Limb (tissue), 2 donors: Measurements from ENCODE around the gene CSRNP3.
"Not testable (repeated sequence)": the region's sequence is repeated elsewhere in the genome, so short reads cannot be mapped to it uniquely, and the experiment has no call there.

Source experiments
- DNase-seq, 2 donors: peaks; one replicate each; pipeline ENCODE4 v3.0.0-alpha.2; 2016; ENCODE audit errors: extremely low spot score in 2 of 2

Gene CSRNP3

DNA sequence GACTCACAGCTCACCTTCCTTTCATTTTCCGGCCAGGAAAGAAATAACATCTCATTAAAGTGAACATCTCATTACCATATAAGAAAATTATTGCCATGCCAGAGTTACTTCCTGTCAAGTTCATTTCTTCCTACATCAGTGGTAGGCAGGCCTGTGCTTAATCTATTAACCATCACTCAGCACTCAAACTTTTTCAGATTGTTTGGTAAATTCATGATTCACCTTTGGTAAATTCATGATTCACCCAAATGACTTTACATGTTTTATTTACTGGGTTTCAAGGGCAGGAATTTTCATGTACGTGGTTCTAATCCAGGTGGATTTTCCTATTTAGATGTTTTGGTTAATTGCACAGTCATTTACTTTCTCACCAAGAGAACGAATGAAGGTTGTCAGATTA lies 116.5 kb downstream of the CSRNP3 start:
- no peak for DNase-seq

DNA sequence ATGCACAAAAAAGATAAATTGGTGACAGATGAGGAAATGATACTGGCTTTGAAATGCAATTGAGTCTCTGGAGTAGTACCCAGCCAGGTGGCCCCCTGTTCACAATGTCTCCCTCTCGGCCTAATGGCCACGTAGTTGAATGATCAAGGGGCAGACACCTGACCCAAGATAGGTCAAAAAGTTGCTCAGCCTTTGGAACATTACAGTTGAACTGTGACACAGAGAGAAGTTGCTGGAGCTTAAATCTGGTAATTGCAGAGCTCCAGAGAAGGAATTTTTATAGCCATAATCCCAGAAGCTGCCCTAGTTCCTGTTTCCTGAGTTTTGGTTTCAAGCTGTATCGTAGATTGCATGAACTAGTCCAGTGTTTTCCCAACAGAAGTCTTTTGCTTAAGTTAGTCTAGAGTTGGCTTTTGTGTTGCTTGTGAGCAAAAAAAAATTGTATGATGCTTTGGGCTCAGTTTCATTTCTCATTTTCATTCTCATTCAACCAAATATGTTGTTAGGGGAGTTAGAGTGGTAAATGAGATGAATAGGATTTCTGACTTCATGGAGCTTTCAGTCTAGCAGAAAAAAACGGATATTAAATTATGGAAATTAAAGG lies 117.9 kb downstream of the CSRNP3 start:
- no peak for DNase-seq

DNA sequence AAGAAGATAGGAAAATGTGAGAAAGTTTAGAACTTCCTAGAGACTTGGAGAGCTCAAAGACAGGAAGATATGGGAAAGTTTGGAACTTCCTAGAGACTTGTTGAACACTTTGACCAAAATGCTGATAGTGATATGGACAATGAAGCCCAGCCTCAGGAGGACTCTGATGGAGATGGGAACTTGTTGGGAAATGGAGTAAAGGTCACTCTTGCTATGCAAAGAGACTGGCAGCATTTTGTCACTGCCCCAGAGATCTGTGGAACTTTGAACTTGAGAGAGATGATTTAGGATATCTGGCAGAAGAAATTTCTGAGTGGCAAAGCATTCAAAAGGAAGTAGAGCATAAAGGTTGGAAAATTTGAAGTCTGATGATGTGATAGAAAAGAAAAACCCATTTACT lies 121.5 kb downstream of the CSRNP3 start:
- not testable (repeated sequence) for DNase-seq

DNA sequence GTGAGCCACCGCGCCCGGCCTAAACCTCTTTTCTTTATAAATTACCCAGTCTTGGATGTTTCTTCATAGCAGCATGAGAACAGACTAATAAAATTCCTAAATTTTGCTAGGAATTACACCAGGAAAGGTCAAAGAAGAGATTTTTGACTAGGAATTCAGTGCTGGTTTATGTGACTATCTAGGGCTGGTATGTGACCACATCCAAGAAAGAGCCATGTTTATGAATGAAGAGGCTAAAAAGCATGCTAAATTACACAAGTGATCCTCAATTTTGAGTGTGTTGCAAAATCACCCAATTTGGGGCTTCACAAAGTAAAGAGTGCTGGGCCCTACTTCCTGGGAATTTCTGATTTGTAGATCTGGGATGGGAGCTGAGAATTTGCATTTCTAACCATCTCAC lies 123.6 kb downstream of the CSRNP3 start:
- DNase-seq: no peak

DNA sequence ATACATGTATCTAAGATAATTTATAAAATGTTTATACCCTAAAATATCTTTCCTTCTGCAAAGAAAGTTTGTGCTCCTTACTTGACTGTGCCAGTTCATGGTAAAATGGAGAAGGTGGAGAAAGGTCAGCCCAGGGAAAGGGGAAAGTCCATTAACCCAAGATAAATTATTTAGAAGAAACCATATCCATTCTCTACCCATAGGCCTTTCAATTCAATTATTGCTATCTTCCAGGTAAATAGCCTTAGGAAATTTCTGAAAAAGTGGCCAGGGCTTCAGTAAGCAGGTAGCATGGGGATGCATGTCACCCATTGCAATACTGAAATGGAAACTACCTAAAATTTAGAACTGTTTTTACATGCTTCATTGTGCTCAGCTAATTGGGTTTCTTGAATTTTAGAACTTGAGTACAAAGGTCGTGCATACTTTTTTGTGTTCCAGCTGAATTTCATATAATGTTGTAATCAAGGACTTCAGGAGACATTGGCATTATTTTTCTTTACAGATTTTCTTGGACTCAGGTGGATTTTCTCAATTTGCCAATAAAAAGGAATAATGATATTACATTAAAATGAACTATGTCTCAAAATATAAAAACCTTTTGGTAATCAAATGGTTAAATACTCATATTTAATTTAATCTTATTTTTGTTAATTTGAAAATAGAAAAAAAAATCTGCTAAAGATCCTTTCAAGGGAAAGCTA lies 124.9 kb downstream of the CSRNP3 start:
- DNase-seq: no peak

DNA sequence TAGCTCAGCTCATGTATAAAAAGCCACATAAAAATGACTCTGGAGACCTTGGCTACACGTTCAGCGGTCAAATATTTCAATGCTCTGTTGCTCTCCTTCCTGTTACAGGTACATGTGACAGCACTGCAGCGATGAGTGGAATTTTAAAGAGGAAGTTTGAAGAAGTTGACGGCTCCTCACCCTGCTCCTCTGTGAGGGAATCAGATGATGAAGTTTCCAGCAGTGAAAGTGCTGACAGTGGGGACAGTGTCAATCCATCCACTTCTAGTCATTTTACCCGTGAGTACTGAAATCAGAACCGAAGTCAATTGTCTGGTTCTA lies 125.4 kb downstream of the CSRNP3 start:
- no peak for DNase-seq

DNA sequence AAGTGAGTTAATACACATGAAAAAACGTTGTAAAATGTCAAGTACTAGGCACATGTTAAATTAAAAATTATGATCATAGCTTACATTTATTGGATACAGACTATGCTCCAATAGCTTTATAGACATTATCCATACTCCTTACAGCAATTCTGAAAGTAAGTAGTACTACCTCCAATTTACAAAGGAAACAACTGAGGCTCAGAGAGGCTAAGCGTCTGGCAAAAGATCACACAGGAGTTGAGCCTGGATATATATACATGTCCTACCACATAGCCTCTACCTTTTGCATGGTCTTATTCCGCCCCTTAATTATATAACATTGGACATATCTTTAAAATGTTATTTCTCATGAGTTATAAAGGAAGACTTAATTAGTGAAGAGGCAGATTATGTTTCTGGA lies 127.3 kb downstream of the CSRNP3 start:
- no peak for DNase-seq

DNA sequence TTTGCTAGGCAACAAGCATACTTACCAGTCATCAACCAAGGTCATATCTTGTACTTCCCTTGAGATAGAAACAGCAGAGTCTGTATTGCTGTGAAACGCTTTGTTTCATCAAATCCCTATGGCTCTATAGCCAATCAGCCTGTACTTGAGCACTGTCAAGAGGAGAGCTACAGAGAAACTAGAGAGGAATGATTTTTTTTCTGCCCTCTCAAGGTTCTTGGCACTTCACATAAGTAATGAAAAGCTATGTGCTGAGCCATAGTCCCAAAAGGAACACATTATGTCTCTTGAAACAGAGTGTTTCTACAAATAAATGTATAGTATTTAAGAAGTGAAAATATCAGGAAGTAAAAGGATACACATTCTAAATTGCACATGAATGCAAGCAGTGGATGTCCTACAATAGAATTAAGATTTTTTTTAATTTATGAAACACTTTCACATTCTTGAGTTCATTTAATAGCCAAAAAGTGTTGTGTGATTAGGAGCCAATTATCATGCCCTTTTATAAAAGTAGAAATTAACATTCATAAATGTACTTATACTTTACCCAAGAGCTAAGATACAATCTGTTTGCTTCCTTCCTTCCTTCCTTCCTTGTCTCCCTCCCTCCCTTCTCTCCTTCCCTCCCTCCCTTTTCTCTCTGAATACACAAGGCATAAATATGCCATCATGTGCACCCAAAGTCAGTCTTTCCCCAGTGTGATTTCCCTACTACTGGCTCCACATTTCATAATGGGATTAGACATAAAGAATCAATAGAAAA lies 131.8 kb downstream of the CSRNP3 start:
- no peak for DNase-seq

DNA sequence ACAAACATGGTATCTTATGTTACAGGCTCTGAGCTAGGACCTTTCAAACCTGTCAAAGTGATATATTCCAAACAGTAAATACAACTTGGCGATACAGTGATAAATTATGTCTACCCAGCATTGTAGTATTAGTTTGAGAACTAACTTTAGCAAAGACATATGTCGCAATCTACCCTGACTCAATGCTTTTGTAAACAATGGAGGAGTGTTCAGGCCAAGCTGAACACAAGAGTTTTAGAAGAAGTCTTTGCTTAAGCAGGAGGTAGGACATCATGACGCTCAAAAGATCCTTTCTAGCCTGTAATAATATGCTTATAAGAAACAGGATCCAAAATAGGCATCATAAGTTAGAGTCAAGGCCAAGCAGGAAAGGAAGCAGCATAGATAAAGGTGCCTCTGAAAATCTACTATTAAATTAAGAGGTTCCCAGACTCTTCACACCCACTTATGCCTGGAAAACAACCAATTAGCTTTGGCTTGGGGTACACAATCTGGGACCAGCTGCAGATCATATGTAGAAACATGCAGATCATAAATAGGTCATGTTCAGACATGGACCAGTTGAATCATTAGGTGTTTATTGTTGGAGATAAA lies 132.5 kb downstream of the CSRNP3 start:
- DNase-seq: no peak

DNA sequence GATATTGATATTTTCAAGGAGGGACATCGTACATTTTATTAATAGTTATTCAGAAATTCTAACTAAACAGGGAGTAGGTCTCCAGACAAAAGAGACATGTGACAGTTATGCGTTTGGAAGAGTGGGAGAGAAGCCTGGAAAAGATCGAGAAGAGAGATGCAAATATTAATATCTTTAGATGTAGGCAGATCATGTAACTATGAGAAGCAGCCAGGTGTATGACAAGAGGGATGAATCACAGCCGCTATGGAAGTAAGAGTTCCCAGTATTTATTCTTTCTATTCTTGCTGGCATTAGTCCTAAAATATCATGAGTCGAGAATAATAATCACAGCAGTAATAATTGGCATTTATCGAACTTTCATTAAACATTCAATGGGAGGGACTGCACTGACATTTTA lies 140.2 kb downstream of the CSRNP3 start:
- no peak for DNase-seq

DNA sequence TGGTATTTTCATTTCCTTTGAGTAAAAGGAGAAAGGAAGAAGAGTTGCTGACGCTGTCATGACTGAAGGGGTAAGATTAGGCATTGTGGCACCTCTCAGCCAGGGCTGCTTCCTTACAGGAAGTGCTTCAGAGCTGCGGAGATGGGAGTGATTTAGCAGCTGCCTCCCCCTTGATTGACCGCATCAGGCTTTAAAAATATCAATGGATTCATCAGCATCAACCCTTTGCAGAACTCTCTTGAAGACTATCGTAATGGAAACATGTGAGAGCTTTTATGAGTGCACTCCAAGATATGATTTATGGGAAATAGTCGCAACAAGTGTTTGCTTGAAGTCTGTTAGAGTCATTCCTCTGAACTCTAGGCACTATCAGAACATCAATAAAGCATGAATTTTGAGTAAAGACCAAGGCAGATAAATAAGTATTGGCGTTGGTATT lies 141.1 kb downstream of the CSRNP3 start:
- DNase-seq: no peak

DNA sequence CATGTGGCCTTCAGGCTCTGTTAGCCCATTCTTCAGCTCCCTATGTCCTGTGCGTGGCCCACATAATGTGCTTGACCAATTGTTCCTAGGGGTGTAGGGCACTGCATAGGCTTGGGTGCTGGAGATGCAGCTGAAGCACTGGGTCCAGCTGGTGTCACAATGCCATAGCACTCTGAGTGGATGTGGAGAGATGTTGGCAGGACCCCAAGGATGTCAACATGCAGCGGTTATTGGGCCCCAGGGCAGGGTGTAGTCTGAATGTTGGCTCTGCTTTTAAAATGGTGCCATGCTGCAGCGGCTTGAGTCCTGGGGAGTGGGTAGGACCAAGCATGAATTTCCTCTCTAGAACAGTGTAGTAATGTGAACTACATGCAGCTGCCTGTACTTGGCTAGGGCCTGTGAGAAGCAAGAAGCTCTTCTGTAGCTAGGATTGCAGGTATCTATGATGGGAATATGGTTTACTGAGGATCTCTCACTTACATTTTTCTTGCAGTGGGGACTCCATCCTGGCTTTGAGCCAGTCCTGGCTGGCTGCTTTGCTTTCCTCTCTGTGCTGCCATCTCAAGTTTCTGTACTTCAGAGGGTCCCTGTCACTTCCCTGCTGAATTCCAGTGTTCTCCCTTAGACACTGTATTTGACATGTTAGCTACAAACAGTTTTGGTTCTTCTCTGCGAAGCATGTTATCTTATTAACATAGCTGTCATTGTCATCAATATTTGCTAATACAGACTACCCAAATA lies 148.4 kb downstream of the CSRNP3 start:
- DNase-seq: no peak

DNA sequence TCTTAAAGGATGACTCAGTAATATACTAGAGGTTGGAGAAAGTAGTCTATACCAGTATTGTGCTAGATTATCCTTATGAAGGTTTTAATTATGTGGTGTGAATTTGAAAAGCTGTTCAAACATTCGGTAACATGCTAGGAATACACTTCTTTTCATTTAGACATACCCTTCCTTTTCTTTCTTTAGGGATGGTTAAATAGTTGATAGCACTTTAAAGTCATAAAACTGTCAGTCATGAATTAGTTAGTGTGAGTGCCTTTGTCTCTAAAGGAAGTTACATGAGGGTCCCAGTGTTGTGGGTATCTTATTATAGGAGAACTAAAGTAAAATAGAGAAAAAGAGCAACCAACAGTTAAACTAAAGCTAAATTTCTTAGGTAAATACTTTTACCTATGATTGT lies 149.3 kb downstream of the CSRNP3 start:
- no peak for DNase-seq

DNA sequence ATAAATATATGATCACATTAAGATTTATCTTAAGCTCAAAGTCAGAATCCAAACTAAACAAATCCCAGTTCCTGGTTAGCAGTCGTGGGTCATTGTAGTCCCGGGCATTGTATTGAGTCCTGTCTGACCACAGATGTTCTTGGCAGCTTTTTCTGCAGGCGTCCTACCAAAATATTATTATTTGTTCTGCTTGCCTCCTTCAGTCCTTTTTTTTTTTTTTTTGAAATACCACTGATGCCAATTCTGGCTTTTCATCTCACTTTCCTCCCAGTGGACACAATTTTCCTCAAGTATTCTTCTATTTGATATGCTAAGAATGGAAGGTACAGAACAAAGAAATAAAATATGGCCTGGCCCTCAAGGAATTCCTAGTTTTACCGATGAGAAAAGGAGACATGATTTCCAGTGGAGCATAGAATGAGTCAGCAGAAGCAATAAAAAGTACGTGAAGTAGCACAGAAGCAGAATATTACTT lies 151.6 kb downstream of the CSRNP3 start:
- no peak for DNase-seq

DNA sequence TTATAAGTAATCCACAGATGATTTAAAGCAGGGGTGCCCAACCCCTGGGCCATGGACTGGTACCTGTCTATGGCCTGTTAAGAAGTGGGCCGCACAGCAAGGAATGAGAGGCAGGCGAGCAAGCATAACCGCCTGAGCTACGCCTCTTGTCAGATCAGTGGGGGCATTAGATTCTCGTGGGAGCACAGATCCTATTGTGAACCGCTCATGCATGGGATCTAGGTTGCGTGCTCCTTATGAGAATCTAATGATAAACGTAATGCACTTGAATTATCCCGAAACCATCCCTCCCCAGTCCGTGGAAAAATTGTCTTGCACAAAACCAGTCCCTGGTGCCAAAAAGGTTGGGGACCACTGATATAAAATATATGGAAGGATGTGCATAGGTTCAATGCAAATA lies 153.7 kb downstream of the CSRNP3 start:
- no peak for DNase-seq

DNA sequence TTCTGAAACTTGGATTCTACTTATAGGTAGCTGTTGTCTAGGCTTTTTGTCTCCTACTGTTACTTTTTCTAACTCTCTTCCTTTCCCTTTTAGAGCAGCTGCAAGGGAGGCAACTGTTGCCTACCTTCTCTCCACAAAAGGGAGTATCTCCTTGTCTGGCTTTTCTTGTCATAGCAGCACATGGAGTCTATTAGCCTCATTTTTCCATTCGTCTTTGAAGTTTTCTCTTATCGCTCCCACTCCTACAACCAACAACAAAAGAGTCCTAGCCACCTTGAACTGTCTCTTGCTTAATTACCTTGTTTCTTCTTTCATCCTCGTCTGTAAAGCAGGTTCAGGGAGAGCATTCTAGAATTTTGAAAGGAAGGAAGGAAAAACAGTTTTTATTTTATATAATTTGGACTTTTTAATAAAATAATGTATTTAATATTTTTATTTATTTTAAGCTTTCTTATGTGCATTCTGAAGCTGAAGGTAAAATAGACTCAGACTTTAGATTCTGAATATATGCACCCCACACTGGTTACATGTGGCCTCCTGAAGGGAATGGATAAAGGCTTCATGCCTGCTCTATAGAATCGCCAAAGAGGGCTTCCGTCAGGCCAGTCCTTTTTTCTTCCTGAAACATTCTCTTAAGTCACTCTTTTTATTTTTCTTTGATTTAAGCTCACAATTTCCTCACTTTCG lies 154.4 kb downstream of the CSRNP3 start:
- no peak for DNase-seq

DNA sequence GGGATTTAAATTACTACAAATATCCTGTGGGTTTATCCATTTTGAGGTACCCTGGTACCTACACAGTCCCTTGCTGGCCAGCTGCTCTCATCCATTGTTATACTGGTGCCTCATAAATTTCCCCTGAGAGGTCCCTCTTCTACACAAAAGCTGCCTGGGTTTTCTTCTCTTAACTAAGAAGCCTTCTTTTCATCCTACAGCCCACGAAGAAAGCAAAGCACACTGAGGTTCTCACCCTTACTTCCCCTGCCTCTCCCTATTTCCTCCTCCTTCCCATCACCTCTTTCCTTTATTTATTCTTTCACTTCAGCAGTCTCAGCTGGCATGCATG lies 154.9 kb downstream of the CSRNP3 start:
- no peak for DNase-seq

DNA sequence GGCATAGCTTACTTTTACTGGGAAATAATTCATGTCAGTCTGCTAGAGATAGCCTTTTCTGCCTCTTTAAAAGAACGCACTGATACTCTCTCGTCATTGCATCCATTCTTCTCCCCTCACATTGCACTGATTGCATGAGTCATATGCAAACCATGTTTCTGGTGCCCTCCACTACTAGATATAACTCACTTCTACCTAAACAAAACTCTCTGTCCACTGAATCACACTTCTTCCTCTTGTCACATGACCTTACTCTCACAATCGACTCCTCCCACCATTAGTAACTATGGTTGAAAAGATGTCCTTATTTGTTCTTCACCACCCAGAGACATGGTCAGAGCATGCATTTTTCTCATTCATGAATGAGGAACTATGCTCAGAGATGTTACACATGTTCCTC lies 158.0 kb downstream of the CSRNP3 start:
- no peak for DNase-seq

DNA sequence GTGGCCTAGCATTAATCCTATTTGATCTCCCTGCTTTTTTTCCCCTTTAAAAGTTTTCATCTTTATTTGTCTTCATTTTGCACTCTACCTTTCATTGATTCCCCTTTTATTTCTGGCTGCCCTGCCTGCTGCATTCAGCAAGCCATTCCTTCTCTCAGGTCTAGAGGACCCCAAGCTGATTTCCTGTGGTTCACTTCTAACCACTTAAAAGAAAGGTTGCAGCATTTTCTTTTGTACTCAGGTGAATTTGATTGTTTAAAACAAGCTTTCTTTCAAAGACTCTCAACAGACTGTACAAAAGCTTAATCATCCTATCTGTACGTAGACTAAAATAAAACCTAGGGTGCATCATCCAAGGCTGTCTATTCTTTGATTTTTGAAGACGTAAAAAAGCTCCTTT lies 160.3 kb downstream of the CSRNP3 start:
- DNase-seq: no peak

DNA sequence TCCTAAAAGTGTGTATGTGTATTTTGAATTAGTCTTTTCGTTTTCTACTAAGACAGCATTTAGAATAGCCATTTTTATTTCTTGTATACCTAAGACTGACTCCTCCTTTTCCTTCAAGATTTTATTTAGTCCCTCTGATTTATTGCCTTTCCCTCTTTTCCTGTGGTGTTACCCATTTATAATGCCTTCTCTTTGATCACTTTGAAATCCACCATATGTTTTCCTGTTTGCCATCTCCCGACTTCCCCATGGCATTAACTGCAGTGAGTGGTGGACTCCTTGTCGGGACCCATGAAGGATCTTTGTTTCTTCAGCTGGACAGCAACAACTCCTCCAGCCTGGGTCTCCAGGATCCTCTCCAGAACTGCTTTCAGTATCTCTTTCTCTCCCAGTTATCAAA lies 160.7 kb downstream of the CSRNP3 start:
- no peak for DNase-seq

DNA sequence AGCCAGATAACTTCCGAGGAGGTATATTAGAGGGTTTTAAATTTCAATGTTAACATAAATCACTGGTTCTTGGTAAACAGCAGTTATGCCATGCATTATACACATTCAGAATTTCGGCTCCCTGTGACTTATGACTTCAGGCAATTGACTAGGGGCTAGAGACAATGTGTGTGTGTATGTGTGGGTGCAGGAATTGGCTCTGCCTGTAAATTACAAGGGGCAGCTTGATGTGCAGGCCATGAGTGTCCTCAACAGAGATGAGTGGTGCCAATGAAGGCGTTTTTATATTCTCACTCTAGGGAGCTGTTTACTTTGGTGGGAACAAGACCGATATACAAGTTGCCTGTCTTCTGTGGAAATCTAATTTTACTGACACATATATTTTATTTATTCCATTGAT lies 161.6 kb downstream of the CSRNP3 start:
- DNase-seq: no peak
